WTC11 (cell line): ENCODE results near the gene RAB11FIP3.

Experiments
- FOXP1 ChIP-seq: sonication (generic); formaldehyde crosslinking; IDR thresholded peaks from 2 replicates; pipeline ENCODE4 v1.8.0; 2022; ENCODE audit warnings: missing genetic modification reagents, mild to moderate bottlenecking, moderate library complexity, borderline replicate concordance
- NFATC4 ChIP-seq: fragments of 250-450 bp; sonication (Bioruptor Pico); IDR thresholded peaks from 2 replicates; pipeline ENCODE4 v1.9.0; 2021; ENCODE audit warnings: mild to moderate bottlenecking
- NFYB ChIP-seq: sonication (generic); formaldehyde crosslinking; conservative IDR thresholded peaks from 2 replicates; pipeline ENCODE4 v1.8.0; 2022; ENCODE audit warnings: low read depth, missing genetic modification reagents
- ZNF232 ChIP-seq: sonication (generic); formaldehyde crosslinking; IDR thresholded peaks from 2 replicates; pipeline ENCODE4 v1.8.0; 2022; ENCODE audit warnings: mild to moderate bottlenecking, missing genetic modification reagents
- TF ChIP-seq, protein P1 (sequence below): fragments of 200-600 bp; IDR thresholded peaks from 2 replicates; pipeline ENCODE4 v1.8.0; 2022; ENCODE audit warnings: antibody characterized with exemption
- TF ChIP-seq, protein P2 (sequence below): sonication (generic); formaldehyde crosslinking; IDR thresholded peaks from 2 replicates; pipeline ENCODE4 v1.8.1; 2023; ENCODE audit warnings: mild to moderate bottlenecking, missing genetic modification reagents, moderate library complexity
- TF ChIP-seq, protein P3 (sequence below): sonication (generic); formaldehyde crosslinking; IDR thresholded peaks from 2 replicates; pipeline ENCODE4 v1.8.1; 2023; ENCODE audit warnings: mild to moderate bottlenecking, missing genetic modification reagents, moderate library complexity

DNA sequence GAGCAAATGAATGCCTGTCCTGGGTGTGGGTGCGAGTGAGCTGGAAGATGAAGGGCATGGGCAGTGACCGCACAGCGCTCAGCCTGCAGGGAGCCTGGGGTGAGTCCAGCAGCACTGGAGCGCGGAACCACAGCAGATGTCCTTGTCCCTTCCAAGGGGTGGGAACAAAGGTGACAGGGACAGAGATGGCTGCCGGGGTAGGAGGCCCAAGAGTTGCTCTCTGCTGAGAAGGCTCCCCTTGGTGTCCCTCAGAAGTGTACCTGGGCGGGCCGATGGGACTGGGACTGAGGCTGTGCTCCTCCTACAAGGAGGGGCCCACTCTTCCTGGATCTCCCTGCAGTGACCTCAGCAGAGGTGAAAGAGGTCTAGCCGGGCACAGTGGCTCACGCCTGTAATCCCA lies 36.1 kb upstream of the RAB11FIP3 start:
- TF ChIP-seq, protein P1, sequence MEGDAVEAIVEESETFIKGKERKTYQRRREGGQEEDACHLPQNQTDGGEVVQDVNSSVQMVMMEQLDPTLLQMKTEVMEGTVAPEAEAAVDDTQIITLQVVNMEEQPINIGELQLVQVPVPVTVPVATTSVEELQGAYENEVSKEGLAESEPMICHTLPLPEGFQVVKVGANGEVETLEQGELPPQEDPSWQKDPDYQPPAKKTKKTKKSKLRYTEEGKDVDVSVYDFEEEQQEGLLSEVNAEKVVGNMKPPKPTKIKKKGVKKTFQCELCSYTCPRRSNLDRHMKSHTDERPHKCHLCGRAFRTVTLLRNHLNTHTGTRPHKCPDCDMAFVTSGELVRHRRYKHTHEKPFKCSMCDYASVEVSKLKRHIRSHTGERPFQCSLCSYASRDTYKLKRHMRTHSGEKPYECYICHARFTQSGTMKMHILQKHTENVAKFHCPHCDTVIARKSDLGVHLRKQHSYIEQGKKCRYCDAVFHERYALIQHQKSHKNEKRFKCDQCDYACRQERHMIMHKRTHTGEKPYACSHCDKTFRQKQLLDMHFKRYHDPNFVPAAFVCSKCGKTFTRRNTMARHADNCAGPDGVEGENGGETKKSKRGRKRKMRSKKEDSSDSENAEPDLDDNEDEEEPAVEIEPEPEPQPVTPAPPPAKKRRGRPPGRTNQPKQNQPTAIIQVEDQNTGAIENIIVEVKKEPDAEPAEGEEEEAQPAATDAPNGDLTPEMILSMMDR, result no peak
- TF ChIP-seq, protein P2, sequence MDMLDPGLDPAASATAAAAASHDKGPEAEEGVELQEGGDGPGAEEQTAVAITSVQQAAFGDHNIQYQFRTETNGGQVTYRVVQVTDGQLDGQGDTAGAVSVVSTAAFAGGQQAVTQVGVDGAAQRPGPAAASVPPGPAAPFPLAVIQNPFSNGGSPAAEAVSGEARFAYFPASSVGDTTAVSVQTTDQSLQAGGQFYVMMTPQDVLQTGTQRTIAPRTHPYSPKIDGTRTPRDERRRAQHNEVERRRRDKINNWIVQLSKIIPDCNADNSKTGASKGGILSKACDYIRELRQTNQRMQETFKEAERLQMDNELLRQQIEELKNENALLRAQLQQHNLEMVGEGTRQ (CRISPR knock-in tag), result no peak
- no peak for TF ChIP-seq ZNF232 (CRISPR knock-in tag)
- no peak for TF ChIP-seq NFATC4
- TF ChIP-seq, protein P3, sequence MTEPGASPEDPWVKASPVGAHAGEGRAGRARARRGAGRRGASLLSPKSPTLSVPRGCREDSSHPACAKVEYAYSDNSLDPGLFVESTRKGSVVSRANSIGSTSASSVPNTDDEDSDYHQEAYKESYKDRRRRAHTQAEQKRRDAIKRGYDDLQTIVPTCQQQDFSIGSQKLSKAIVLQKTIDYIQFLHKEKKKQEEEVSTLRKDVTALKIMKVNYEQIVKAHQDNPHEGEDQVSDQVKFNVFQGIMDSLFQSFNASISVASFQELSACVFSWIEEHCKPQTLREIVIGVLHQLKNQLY (CRISPR knock-in tag), result no peak
- no peak for TF ChIP-seq FOXP1 (CRISPR knock-in tag)
- no peak for TF ChIP-seq NFYB (CRISPR knock-in tag)
